ENCODE results near the gene ADH5.
"Not testable (repeated sequence)": the region's sequence is repeated elsewhere in the genome, so short reads cannot be mapped to it uniquely, and the experiment has no call there.

Gene ADH5

DNA sequence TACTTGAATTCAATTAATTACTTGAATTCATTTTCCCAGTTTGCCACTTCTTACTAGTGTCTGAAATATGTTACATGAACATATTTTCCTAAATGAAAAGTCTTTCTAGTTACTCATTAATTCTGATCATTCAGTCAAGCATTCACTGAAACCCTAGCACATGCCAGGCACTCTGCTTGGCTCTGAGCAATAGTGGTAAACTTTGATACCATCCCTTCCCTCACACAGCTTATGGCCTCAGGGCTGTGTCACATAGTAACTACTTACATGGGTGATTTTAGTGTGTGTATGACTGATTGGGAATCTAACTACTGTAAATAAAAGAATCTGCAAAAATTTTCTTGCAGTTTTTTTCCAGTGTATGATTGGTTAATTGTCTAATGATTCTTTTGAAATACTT, 60.4 kb downstream of the ADH5 start:
- no peak for DNase-seq

DNA sequence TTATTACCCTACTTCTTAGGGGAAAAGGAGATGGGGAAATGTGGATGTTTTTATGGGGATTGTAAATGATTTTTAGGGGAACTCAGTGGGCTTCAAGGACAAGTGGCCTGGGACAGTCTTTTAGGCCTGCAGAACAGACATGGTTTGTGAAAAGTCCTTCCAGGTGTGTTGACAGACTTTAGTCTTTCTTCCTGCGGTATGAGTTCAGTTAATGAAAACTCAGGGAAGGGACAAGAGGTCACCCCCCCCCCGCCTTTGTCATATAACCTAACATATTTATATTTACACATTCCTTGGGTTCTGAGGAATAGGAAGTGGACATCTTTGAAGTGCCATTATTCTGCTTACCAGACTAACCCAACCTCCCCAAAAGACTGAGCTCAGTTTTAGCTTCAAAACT, 61.3 kb downstream of the ADH5 start:
- DNase-seq = no peak

DNA sequence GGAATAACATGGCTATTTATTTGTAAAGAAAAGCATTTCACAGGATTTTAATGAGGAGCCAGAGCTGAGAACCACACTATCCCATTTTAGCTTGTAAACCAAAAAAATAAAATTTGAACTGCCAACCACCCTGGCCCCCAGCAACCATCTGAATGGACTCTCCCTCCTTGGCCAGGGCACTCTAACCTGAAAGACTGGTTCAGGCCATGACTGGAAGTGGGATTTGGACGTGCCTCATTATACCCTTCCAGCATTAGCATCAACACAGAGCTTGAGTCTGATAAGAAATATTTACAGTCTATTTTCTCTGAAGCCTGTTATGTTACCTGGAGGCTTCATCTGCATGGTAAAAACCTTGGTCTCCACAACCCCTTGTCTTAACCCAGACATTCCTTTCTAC, 63.1 kb downstream of the ADH5 start:
- no peak for DNase-seq

DNA sequence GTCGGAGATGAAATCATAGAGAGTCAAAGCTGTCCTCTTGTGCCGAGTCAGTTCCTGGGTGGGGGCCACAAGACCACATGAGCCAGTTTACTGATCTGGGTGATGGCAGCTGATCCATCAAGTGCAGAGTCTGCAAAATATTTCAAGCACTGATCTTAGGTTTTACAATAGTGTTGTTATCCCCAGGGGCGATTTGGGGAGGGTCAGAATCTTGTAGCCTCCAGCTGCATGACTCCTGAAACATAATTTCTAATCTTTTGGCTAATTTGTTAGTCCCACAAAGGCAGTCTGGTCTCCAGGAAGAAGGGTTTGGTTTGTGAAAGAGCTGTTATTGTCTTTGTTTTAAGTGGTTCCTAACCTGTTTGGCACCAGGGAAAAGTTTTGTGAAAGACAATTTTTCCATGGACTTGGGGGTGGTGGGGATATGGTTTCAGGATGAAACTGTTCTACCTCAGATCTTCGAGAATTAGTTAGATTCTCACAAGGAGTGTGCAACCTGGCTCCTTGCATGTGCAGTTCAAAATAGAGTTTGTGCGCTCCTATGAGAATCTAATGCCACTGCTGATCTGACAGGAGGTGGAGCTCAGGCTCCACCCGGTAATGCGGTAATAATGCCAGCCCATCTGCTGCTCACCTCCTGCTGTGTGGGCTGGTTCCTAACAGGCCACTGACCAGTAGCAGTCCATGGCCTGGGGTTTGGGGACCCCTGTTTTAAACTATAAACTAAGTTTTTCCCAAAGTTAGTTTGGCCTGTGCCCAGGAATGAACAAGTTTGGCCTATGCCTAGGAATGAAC, 63.9 kb downstream of the ADH5 start:
- DNase-seq = no peak

DNA sequence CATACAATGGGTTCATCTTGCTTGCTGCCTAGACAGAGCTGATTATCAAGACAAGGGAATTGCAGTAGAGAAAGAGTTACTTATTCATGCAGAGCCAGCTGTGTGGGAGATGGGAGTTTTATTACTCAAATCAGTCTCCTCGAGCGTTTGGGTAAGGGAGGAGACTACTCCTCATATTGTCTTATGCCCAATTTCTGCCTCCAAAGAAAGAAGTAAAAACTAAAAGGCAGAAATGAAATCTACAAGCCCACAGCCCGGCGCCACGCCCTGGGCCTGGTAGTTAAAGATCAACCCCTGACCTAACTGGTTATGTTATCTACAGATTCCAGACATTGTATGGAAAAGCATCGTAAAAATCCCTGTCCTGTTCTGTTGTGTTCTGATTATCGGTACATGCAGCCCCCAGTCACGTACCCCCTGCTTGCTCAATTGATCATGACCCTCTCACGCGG, 64.8 kb downstream of the ADH5 start:
- not testable (repeated sequence) for DNase-seq

DNA sequence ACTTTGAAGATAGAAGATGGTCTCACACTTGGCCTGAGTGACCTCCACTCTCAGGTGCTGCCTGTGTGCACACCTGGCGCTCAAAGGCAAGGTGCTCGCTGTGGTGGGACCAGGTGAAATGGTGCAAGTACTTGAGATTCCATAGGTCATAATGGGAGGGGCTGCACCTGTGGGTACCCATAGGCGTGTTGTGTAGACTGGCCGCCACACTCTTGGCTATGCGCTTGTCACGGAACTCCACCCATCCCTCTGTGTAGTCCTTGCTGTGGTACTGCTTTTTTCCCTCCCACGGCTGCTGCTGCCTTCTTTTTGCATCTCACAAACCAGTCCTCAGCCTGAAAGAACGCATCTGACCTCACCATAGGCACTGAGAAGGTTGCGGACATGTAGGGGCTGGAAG, 66.0 kb downstream of the ADH5 start:
- no peak for DNase-seq

DNA sequence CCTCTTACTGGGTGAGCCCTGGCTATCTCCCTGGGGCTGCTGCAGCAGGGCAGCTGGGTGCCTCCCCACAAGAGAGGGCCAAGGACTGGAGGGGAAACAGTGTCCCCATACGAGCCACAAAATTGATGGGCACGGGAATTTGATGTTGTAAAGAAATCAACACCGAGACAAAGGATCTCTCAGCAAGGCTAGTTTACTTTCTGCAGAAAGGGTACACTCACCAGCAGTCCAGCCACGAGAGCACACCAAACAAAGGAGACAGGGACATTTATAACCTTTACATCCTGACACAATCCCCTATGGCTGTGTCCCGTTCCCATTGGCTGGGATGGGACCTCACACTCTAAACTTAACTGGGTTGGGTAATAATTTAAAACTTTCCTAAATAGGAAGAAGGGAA, 67.2 kb downstream of the ADH5 start:
- DNase-seq = no peak
